Urinary bladder (tissue), 4 donors: ENCODE measurements around the gene MYBPHL. TPM values are rescaled to one million over a fixed set of nuclear protein-coding genes. Genes with fewer than 3 reads are reported as not detected.

Experiments
- DNase-seq: peaks from one replicate; pipeline ENCODE4 v3.0.0-alpha.2; 2015; ENCODE audit errors: extremely low spot score
- H3K27ac ChIP-seq: one replicate; pipeline ENCODE4 v1.5.1; 2013; ENCODE audit warnings: low read depth, mild to moderate bottlenecking, moderate library complexity
- H3K36me3 ChIP-seq: one replicate; pipeline ENCODE4 v1.6.1; 2013; ENCODE audit warnings: mild to moderate bottlenecking, moderate library complexity; ENCODE audit not compliant: insufficient read depth
- H3K4me1 ChIP-seq: one replicate; pipeline ENCODE4 v1.6.1; 2013; ENCODE audit warnings: mild to moderate bottlenecking, moderate library complexity; ENCODE audit not compliant: insufficient read depth
- H3K4me3 ChIP-seq: one replicate; pipeline ENCODE4 v1.5.1; 2013; ENCODE audit warnings: low read depth, low read length
- WGBS: extraction: QIAGEN DNeasy Blood & Tissue Kit; methylation state at CpG from one replicate; pipeline ENCODE4 v1.1.7; 2013; 5-methylcytosine and 5-hydroxymethylcytosine counted together
- polyA plus RNA-seq: library from polyadenylated mRNA; stranded (reverse); fragments of 200-250 nt; gene quantifications from one replicate; pipeline ENCODE4 v1.2.3, GENCODE V29; 2013
- total RNA-seq: library from RNA; depleted of rRNA; stranded (reverse); fragments of >200 nt; gene quantifications from one replicate; pipeline ENCODE4 v1.2.3, GENCODE V29; 2014
- donor health status: healthy with polysubstance abuse.
- donor health status: healthy.

Gene MYBPHL
- total and polyA plus RNA-seq, 2 donors: 0.22 TPM; not detected in 1

GRCh38 chr1:109261006-109261405 is 45.8 kb downstream of the MYBPHL start:
- WGBS: 92% methylated on average over 16 of the region's 16 CpGs
- DNase-seq: no peak
- Histone ChIP-seq H3K4me3 (no peak overlapping the region), H3K4me1 (no peaks in the 10 kb centered on the region), H3K27ac (no peak overlapping the region), H3K36me3 (no peaks in the 10 kb centered on the region)

- no peak overlapping the region for H3K27ac ChIP-seq
Measured at GRCh38 chr1:109259674-109260557, 46.9 kb downstream of the MYBPHL start.

GRCh38 chr1:109258481-109259466 is 48.0 kb downstream of the MYBPHL start:
- H3K36me3 ChIP-seq: no peaks in the 10 kb centered on the region
- no peak overlapping the region for H3K27ac ChIP-seq
- 94% methylated on average over 69 of the region's 69 CpGs for WGBS
- no peak for DNase-seq
- no peak overlapping the region for H3K4me3 ChIP-seq
- H3K4me1 ChIP-seq: no peaks in the 10 kb centered on the region

More at GRCh38 chr1:109259674-109260557, 46.9 kb downstream of the MYBPHL start:
- DNase-seq: no peak
- WGBS: 70% methylated on average over 7 of the region's 7 CpGs
- H3K4me1 ChIP-seq: no peaks in the 10 kb centered on the region
- H3K4me3 ChIP-seq: no peak overlapping the region
- H3K36me3 ChIP-seq: no peaks in the 10 kb centered on the region

GRCh38 chr1:109257682-109258421 is 49.0 kb downstream of the MYBPHL start:
- Histone ChIP-seq H3K27ac (no peak overlapping the region), H3K4me1 (no peaks in the 10 kb centered on the region), H3K36me3 (no peaks in the 10 kb centered on the region), H3K4me3 (no peak overlapping the region)
- no peak for DNase-seq
- 76% methylated on average over 15 of the region's 15 CpGs for WGBS

GRCh38 chr1:109256971-109257681 is 49.7 kb downstream of the MYBPHL start:
- no peak overlapping the region for H3K4me3 ChIP-seq
- no peak overlapping the region for H3K27ac ChIP-seq
- no peaks in the 10 kb centered on the region for H3K4me1 ChIP-seq
- DNase-seq: no peak
- 91% methylated on average over 5 of the region's 5 CpGs for WGBS
- no peaks in the 10 kb centered on the region for H3K36me3 ChIP-seq

GRCh38 chr1:109256085-109256484 is 50.7 kb downstream of the MYBPHL start:
- no peak overlapping the region for H3K4me3 ChIP-seq
- H3K27ac ChIP-seq: no peak overlapping the region
- DNase-seq: no peak
- H3K4me1 ChIP-seq: no peaks in the 10 kb centered on the region
- 78% methylated on average over 7 of the region's 7 CpGs for WGBS
- H3K36me3 ChIP-seq: no peaks in the 10 kb centered on the region

DNA sequence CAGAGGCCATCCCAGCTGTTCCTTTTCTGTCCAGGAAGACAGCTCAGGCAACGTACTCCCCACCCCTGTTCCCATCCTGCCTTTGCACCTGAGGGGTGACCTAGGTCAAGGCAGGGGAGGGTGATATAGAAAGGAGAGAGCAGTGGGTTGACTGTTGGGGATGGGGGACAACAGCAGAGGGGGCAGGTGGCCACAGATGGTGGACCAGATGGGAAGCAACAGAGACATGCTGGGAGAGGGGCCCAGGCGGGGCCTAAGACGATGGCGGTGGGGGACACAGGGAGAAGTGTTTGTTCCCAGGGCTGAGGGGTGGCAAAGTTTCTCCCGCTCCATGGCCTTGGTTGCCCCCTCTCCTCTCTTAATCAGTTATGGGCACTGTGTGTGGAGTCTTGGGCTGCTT is 51.1 kb downstream of the MYBPHL start:
- H3K36me3 ChIP-seq: no peaks in the 10 kb centered on the region
- WGBS: 93% methylated on average over 5 of the region's 5 CpGs
- H3K4me3 ChIP-seq: no peak overlapping the region
- no peak for DNase-seq
- no peak overlapping the region for H3K27ac ChIP-seq
- no peaks in the 10 kb centered on the region for H3K4me1 ChIP-seq

DNA sequence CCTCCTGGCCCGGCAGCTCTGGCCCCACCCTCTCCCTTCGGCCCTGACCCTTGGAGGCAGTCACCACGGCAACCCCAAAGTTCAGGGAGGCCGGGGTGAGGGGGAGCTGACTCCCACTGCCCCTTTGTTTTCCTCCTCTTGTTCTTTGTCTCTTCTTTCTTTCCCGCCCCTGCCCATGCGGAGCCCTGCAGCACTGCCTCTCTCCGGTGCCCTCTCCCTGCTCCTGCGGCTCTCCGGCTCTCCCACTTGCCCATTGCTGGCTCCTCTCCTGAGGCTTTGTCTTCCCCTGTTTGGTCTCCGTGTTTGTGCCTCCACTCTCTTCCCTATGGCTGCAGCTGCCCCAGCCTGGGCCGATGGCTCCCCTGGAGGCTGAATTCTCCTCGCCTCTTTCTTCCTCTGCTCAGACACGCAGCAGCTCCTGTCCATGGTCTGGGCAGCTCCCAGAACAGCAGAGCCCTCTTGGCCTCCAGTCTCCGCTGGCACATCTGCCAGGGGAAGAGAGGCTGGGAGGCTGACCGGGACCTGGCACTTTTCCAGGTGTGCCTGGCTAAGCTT is 51.6 kb downstream of the MYBPHL start:
- DNase-seq: no peak
- WGBS: 53% methylated on average over 15 of the region's 15 CpGs
- Histone ChIP-seq H3K36me3 (no peaks in the 10 kb centered on the region), H3K4me3 (no peak overlapping the region), H3K27ac (no peak overlapping the region), H3K4me1 (no peaks in the 10 kb centered on the region)

- DNase-seq: no peak
- H3K4me3 ChIP-seq: no peak overlapping the region
- no peaks in the 10 kb centered on the region for H3K4me1 ChIP-seq
- 85% methylated on average over 7 of the region's 7 CpGs for WGBS
- H3K27ac ChIP-seq: no peak overlapping the region
- H3K36me3 ChIP-seq: no peaks in the 10 kb centered on the region
Measured at GRCh38 chr1:109254621-109255096, 52.2 kb downstream of the MYBPHL start.

- peak overlapping the region; percentile 13 for H3K27ac ChIP-seq
- no peak overlapping the region for H3K4me3 ChIP-seq
- no peak for DNase-seq
- no peaks in the 10 kb centered on the region for H3K4me1 ChIP-seq
- 26% methylated on average over 9 of the region's 9 CpGs for WGBS
- no peaks in the 10 kb centered on the region for H3K36me3 ChIP-seq
Measured at GRCh38 chr1:109253803-109254620, 52.8 kb downstream of the MYBPHL start.

DNA sequence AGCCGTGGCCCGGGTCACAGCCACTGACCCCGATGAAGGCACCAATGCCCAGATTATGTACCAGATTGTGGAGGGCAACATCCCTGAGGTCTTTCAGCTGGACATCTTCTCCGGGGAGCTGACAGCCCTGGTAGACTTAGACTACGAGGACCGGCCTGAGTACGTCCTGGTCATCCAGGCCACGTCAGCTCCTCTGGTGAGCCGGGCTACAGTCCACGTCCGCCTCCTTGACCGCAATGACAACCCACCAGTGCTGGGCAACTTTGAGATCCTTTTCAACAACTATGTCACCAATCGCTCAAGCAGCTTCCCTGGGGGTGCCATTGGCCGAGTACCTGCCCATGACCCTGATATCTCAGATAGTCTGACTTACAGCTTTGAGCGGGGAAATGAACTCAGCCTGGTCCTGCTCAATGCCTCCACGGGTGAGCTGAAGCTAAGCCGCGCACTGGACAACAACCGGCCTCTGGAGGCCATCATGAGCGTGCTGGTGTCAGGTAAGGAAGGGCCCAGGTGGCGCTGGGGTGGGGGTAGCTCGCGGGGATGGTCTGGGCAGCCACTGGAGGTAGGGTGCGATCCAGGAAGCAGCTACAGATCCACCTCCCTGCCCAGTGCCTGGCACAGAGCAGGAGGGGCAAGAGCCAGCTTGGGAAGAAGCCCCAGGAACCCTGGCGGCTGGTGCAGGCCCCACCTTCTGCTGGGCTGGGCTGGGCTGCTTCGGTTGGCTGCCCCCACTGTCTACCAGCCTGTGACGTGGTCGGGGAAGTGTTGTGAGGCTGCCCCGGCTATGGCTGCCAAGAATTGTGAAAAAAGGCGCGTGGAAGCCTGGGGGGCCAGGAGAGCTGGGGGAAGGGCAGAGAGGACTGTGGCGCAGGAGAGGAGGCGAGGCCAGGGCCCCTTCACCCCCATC is 53.7 kb downstream of the MYBPHL start:
- 79% methylated on average over 33 of the region's 33 CpGs for WGBS
- Histone ChIP-seq H3K36me3 (no peaks in the 10 kb centered on the region), H3K27ac (peak overlapping the region; percentile 13), H3K4me1 (no peaks in the 10 kb centered on the region), H3K4me3 (no peak overlapping the region)
- no peak for DNase-seq
